ENCODE measurements around the gene SLC6A18.

Gene SLC6A18

GRCh38 chr5:1235838-1236237 is 10.7 kb downstream of the SLC6A18 start:
- H3K79me2 ChIP-seq (ENCODE audit: low read length), result no peaks in the 10 kb centered on the region
- no peak overlapping the region for H2AFZ ChIP-seq (ENCODE audit: low read length)
- H3K9me2 ChIP-seq (replicated peaks; ENCODE audit: insufficient read depth, low read length), result no peaks in the 10 kb centered on the region
- H3K27ac ChIP-seq (ENCODE audit: low read length), result no peak overlapping the region
- H4K20me1 ChIP-seq (ENCODE audit: insufficient read depth, low read length), result no peaks in the 10 kb centered on the region
- no peak overlapping the region for H3K4me2 ChIP-seq (ENCODE audit: low read depth, low read length)
- no peak for DNase-seq
- no peaks in the 10 kb centered on the region for H3K9me3 ChIP-seq (replicated peaks; ENCODE audit: insufficient read depth, low read length)
- no peaks in the 10 kb centered on the region for H3K27me3 ChIP-seq (replicated peaks; ENCODE audit: insufficient read depth, low read length)
- no peak for TF ChIP-seq EZH2phosphoT487 (IDR thresholded peaks at IDR 0.05; ENCODE audit: low read length)
- no peak for TF ChIP-seq EZH2 (optimal IDR thresholded peaks at IDR 0.05; ENCODE audit: low read depth, low read length)
- no peak for TF ChIP-seq CTCF (IDR thresholded peaks at IDR 0.05; ENCODE audit: low read length)
- no peak overlapping the region for H3K9ac ChIP-seq (ENCODE audit: low read length)
- H3F3A ChIP-seq (ENCODE audit: insufficient read depth, low read length), result no peaks in the 10 kb centered on the region
- no peaks in the 10 kb centered on the region for H3K36me3 ChIP-seq (replicated peaks; ENCODE audit: insufficient read depth, low read length)
- H3K4me3 ChIP-seq (ENCODE audit: low read length), result no peak overlapping the region
- no peaks in the 10 kb centered on the region for H3K4me1 ChIP-seq (ENCODE audit: low read length)

- H3K4me1 ChIP-seq (ENCODE audit: low read length), result no peaks in the 10 kb centered on the region
- H3K36me3 ChIP-seq (replicated peaks; ENCODE audit: insufficient read depth, low read length), result no peaks in the 10 kb centered on the region
- no peak overlapping the region for H3K4me3 ChIP-seq (ENCODE audit: low read length)
- H3K9me2 ChIP-seq (replicated peaks; ENCODE audit: insufficient read depth, low read length), result no peaks in the 10 kb centered on the region
- TF ChIP-seq EZH2 (optimal IDR thresholded peaks at IDR 0.05; ENCODE audit: low read depth, low read length) (no peak), CTCF (IDR thresholded peaks at IDR 0.05; ENCODE audit: low read length) (no peak), EZH2phosphoT487 (IDR thresholded peaks at IDR 0.05; ENCODE audit: low read length) (no peak)
- no peaks in the 10 kb centered on the region for H3F3A ChIP-seq (ENCODE audit: insufficient read depth, low read length)
- H4K20me1 ChIP-seq (ENCODE audit: insufficient read depth, low read length), result no peaks in the 10 kb centered on the region
- no peak for DNase-seq
- no peak overlapping the region for H3K4me2 ChIP-seq (ENCODE audit: low read depth, low read length)
- no peak overlapping the region for H3K9ac ChIP-seq (ENCODE audit: low read length)
- 0 out of 2 replicates have a peak, but pooled peaks cover 2% of the 10 kb centered on the region for H3K27me3 ChIP-seq (replicated peaks; ENCODE audit: insufficient read depth, low read length)
- H2AFZ ChIP-seq (ENCODE audit: low read length), result no peak overlapping the region
- H3K27ac ChIP-seq (ENCODE audit: low read length), result no peak overlapping the region
- no peaks in the 10 kb centered on the region for H3K79me2 ChIP-seq (ENCODE audit: low read length)
- no peaks in the 10 kb centered on the region for H3K9me3 ChIP-seq (replicated peaks; ENCODE audit: insufficient read depth, low read length)
Observed at GRCh38 chr5:1239505-1240251, 14.5 kb downstream of the SLC6A18 start.

GRCh38 chr5:1240496-1241260 is 15.5 kb downstream of the SLC6A18 start:
- no peaks in the 10 kb centered on the region for H3F3A ChIP-seq (ENCODE audit: insufficient read depth, low read length)
- TF ChIP-seq EZH2 (optimal IDR thresholded peaks at IDR 0.05; ENCODE audit: low read depth, low read length) (no peak), EZH2phosphoT487 (IDR thresholded peaks at IDR 0.05; ENCODE audit: low read length) (no peak), CTCF (IDR thresholded peaks at IDR 0.05; ENCODE audit: low read length) (no peak)
- H3K4me3 ChIP-seq (ENCODE audit: low read length), result no peak overlapping the region
- no peaks in the 10 kb centered on the region for H3K4me1 ChIP-seq (ENCODE audit: low read length)
- DNase-seq, result no peak
- H3K27ac ChIP-seq (ENCODE audit: low read length), result no peak overlapping the region
- no peaks in the 10 kb centered on the region for H3K9me3 ChIP-seq (replicated peaks; ENCODE audit: insufficient read depth, low read length)
- H3K9me2 ChIP-seq (replicated peaks; ENCODE audit: insufficient read depth, low read length), result no peaks in the 10 kb centered on the region
- H3K79me2 ChIP-seq (ENCODE audit: low read length), result no peaks in the 10 kb centered on the region
- no peaks in the 10 kb centered on the region for H3K36me3 ChIP-seq (replicated peaks; ENCODE audit: insufficient read depth, low read length)
- no peak overlapping the region for H3K9ac ChIP-seq (ENCODE audit: low read length)
- H4K20me1 ChIP-seq (ENCODE audit: insufficient read depth, low read length), result no peaks in the 10 kb centered on the region
- 0 out of 2 replicates have a peak, but pooled peaks cover 12% of the 10 kb centered on the region for H3K27me3 ChIP-seq (replicated peaks; ENCODE audit: insufficient read depth, low read length)
- no peak overlapping the region for H2AFZ ChIP-seq (ENCODE audit: low read length)
- no peak overlapping the region for H3K4me2 ChIP-seq (ENCODE audit: low read depth, low read length)
